Measurements from ENCODE around the gene RARA.

The RARA gene

DNA sequence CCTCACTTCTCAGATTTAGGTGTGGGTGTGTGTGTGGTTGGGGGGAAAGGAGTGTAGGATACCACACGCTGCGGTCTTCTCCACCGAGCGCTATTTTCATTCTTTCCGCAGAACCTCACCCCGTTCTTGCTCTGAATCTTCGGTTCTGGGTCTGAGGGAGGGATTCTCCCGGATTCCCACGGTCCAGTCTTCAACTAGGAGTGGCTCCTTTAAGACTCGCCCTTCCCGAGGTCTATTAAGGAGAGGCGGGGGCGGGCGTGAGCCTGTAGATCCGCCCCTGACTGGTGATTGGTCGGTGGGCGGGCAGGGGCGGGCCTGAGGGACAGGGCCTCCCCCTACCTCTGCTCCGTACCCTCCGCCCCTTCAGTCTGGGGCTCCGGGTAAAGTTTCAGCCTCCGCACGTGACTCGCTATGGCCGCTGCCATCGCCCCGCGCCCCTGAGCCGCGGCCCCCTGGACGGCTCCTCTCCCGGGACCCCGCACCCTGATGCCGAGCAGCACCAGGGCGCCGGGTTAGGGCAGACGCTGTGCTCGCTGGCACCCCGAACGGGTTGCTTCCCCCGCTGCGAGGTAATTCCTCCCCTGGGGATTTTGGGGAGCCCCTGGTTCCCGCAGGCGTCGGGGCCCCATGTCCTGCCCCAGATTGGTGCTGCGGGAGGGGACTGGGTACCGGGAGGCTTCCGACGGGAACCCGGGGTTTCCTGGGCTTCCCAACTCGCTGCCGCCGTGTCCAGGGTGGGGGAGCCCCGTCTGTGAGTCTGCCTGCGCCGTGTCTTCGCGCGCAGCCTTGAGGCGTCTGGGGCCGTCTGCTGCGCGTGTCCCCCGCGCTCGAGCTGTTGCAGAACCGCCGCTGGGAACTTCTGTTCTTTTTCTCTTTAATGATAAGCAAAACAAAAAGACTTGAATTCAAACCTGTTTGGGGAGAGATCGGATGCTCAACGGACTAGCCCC, 9.2 kb downstream of the RARA start:
- peaks cover 70% of the 10 kb centered on the region for H3K4me1 ChIP-seq (ENCODE audit: control insufficient read depth, insufficient read depth, low read length)
- no peaks in the 10 kb centered on the region for H3K9me3 ChIP-seq (ENCODE audit: control insufficient read depth, low read length)

DNA sequence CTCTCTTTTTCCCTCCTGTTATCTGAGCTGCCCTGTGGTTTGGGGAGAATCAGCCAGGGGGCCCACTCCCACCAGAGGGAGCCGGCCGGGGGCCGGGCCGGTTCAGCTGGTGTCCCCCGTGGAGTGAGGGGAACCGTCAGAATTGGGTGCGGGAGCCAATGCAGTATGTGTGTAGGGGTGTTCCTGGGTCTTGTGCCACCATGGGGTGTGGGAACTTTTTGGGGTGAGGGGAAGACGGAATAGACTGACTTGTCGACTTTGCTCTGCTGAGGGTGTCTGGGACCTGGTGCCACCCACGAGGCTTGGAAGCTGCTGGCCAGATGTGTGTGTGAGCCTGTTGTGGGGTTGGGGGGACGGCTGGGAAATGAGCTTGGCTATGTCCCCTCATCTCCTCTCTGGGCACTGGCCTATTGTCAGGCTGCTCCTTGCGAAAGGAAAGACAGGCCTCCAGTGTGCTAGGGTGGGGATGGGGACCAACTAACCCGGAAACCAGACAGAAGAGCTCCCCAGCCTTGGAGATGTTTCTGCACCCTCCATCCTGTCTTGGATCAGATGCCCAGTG, 9.9 kb downstream of the RARA start:
- Histone ChIP-seq H3K36me3 (ENCODE audit: control insufficient read depth, insufficient read depth, low read length, severe bottlenecking) (no peaks in the 10 kb centered on the region), H3K9me3 (ENCODE audit: control insufficient read depth, low read length) (no peaks in the 10 kb centered on the region), H3K27me3 (replicated peaks; ENCODE audit: control insufficient read depth, insufficient read depth, low read length) (no peaks in the 10 kb centered on the region), H3K4me3 (ENCODE audit: low read length) (peak overlapping the region; percentile 94), H3K4me1 (ENCODE audit: control insufficient read depth, insufficient read depth, low read length) (peaks cover 68% of the 10 kb centered on the region), H3K9ac (ENCODE audit: low read length) (peak overlapping the region; percentile 91)
- DNase-seq (ENCODE audit: low read depth) = no peak

More for the DNA sequence above, 9.2 kb downstream of the RARA start:
- Histone ChIP-seq H3K27me3 (replicated peaks; ENCODE audit: control insufficient read depth, insufficient read depth, low read length) (no peaks in the 10 kb centered on the region), H3K4me3 (ENCODE audit: low read length) (peak overlapping the region; percentile 94), H3K36me3 (ENCODE audit: control insufficient read depth, insufficient read depth, low read length, severe bottlenecking) (no peaks in the 10 kb centered on the region), H3K9ac (ENCODE audit: low read length) (peak overlapping the region; percentile 91)
- DNase-seq (ENCODE audit: low read depth) = peak; percentile 99

DNA sequence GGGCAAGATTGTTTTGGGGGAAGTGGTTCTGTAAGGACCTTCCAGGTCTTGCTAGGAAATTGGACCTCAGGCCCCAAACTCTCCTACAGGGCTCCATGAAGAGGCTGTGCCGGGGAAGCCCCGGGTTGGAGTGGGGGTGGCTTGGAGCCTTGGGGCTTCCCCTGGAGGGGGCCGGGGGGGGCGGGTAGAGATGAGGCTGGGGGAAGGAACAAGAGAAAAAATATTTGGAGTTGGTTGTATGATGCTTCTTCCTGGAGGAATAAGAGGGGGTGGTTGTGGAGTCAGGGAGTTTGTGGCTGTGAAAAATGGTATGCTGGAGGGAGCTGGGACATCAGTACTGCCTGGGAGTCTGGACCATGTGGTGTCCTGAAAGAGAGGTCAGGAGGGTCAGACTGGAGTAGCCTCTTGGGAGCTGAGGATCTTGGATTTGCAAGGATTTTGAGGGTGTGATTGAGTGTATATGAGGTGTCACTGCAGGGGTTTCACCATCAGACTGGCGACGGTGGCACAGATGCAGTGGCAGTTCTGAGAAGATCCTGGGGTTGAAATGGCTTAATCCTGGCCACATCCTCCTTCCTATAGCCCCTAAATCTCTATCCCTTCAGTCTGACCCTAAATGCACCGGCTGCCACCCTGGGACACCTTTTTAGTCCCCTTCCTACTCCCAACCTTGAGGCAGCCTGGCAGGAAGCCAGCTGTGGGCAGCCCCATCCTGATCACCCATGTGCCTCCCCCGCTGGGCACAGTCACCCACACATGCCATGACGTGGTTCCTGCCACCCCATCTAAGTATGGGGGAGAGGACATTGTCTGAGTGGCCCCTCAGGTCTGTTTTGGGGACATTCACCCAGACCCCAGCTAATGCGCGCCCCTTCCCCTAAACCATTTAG, 10.9 kb downstream of the RARA start:
- Histone ChIP-seq H3K9me3 (ENCODE audit: control insufficient read depth, low read length) (no peaks in the 10 kb centered on the region), H3K9ac (ENCODE audit: low read length) (peak overlapping the region; percentile 91), H3K36me3 (ENCODE audit: control insufficient read depth, insufficient read depth, low read length, severe bottlenecking) (no peaks in the 10 kb centered on the region), H3K4me1 (ENCODE audit: control insufficient read depth, insufficient read depth, low read length) (peaks cover 70% of the 10 kb centered on the region), H3K4me3 (ENCODE audit: low read length) (peak overlapping the region; percentile 94), H3K27me3 (replicated peaks; ENCODE audit: control insufficient read depth, insufficient read depth, low read length) (no peaks in the 10 kb centered on the region)
- DNase-seq (ENCODE audit: low read depth) = no peak

DNA sequence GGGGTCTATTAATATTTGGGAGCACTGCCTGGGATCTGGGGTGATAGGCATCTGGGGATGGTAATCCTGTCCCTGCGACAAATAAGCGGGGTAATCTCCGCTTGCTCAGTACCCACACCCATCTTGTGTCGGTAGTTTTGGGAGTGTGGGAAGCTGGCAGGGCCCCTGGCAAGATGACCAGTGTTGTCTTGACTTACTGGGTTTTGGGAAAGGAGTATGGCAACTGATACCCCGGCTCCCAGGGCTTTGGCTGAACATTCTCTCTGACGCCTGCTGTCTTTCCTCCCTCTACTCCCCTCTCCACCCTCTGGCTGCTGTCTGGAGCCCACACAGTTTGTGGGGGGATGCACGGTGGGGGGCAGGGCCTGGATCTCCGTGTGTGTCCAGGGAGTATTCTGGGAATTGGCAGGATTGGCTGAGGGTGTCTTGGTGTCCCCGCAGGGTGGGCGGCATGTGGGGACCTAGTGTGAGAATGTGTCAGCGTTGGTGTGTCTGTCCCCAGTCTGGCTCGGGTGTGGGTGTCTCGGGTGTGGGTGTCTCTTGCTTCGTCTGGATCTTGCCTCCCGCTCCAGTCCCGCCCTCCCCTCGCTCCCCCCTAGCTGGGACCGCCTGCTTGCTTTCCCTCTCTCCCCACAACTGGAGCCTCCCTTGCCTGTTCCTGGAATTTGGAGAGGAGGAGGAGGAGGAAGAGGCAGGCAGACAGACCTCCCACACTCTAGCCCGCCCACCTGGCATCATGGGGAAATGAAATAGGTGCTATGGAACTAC, 12.0 kb downstream of the RARA start:
- Histone ChIP-seq H3K4me3 (ENCODE audit: low read length) (peak overlapping the region; percentile 94), H3K4me1 (ENCODE audit: control insufficient read depth, insufficient read depth, low read length) (peaks cover 76% of the 10 kb centered on the region)
- no peak for DNase-seq (ENCODE audit: low read depth)

DNA sequence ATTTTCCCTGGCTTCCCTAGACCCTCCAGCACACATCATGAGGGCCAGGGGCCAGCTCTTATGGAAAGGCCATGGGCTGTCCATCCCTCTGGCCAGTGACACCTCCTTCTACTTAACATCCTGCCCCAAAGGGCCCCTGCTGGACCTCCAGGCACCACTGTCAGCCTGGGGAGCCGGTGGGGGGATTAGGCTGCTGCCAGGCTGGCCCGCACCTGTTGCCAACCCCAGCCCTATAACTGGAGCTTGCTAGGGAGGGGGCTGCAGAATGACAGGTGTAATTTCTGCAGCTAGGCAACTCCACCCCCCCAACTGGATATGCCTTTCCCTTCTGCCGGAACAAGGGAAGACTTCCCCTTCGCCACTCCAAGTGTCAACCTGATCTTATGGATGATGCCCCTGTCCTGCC, 12.5 kb downstream of the RARA start:
- Histone ChIP-seq H3K9ac (ENCODE audit: low read length) (peak overlapping the region; percentile 91), H3K27me3 (replicated peaks; ENCODE audit: control insufficient read depth, insufficient read depth, low read length) (no peaks in the 10 kb centered on the region), H3K4me3 (ENCODE audit: low read length) (peak overlapping the region; percentile 71), H3K36me3 (ENCODE audit: control insufficient read depth, insufficient read depth, low read length, severe bottlenecking) (no peaks in the 10 kb centered on the region), H3K4me1 (ENCODE audit: control insufficient read depth, insufficient read depth, low read length) (peaks cover 76% of the 10 kb centered on the region), H3K9me3 (ENCODE audit: control insufficient read depth, low read length) (no peaks in the 10 kb centered on the region)
- DNase-seq (ENCODE audit: low read depth) = no peak

More for the DNA sequence above, 12.0 kb downstream of the RARA start:
- H3K27me3 ChIP-seq (replicated peaks; ENCODE audit: control insufficient read depth, insufficient read depth, low read length) = no peaks in the 10 kb centered on the region
- H3K9ac ChIP-seq (ENCODE audit: low read length) = peak overlapping the region; percentile 91
- no peaks in the 10 kb centered on the region for H3K36me3 ChIP-seq (ENCODE audit: control insufficient read depth, insufficient read depth, low read length, severe bottlenecking)
- H3K9me3 ChIP-seq (ENCODE audit: control insufficient read depth, low read length) = no peaks in the 10 kb centered on the region

DNA sequence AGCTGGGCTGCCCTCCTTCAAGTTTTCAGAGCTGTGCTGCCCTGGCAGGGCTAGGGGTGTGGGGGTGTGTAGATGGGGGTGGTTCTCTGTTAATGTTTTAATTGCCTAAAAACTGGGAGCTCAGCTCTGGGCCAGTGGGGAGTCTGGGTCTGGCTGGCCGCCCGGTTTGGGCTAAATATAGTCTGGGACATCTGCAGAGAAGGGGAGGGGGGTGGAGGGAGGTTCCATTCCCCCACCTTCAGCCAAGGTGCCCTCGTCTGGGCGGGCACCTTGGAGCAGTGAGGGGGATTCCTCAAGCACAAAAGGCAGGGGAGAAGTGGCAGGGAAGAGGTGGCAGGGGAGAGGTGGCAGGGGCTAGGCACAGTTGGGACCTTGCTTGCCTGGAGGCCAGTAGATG, 13.0 kb downstream of the RARA start:
- no peaks in the 10 kb centered on the region for H3K36me3 ChIP-seq (ENCODE audit: control insufficient read depth, insufficient read depth, low read length, severe bottlenecking)
- no peaks in the 10 kb centered on the region for H3K27me3 ChIP-seq (replicated peaks; ENCODE audit: control insufficient read depth, insufficient read depth, low read length)
- peak overlapping the region; percentile 91 for H3K9ac ChIP-seq (ENCODE audit: low read length)
- no peak for DNase-seq (ENCODE audit: low read depth)
- no peaks in the 10 kb centered on the region for H3K9me3 ChIP-seq (ENCODE audit: control insufficient read depth, low read length)
- H3K4me3 ChIP-seq (ENCODE audit: low read length) = peak overlapping the region; percentile 71
- H3K4me1 ChIP-seq (ENCODE audit: control insufficient read depth, insufficient read depth, low read length) = peaks cover 76% of the 10 kb centered on the region

DNA sequence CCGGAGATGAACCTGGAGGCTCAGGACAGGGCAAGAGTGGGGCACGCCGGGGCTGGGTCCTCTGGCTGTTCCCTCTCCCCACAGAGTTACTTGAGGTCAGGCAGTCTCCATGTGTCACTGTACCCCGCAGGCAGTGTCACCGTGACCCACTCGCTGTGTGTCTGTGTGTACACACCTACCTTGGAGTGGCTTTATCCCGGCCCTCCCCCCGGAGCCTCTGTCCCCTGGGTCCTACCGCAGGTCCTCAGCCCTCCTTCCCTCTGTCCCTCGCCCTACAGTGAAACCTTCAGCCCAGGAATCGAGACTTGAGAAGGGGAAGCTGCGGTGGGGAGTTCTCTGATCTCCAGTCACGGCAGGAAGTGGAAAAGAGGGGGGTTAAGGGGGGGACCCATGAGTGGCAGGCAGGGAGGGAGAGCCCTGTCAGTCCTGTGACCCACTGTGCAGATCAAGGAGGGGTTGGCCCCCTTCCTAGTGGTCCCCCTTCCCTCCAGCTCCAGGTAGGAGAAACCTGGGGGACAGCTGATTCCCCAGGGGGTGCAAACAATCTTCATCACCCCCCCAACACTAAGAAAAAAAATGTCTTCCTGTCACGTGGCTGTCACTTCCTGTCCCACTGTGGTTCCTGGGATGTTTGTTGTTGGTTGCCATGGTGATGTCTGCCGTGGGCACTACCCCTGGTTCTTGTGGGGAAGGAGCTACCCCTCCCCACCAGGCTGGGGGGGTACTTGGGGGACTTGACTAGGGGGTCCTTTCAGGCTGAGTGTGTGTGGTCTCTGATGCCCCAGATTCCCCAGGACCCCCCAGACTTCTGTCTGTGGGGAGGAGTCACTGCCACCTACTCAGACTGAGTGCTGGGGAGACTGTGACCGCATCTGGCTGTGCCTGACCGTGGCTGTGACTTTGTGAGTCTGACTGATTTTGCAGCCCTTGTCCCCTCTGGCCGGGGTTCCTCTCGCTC, 13.7 kb downstream of the RARA start:
- Histone ChIP-seq H3K9ac (ENCODE audit: low read length) (peak overlapping the region; percentile 91), H3K4me1 (ENCODE audit: control insufficient read depth, insufficient read depth, low read length) (peaks cover 76% of the 10 kb centered on the region), H3K9me3 (ENCODE audit: control insufficient read depth, low read length) (no peaks in the 10 kb centered on the region), H3K36me3 (ENCODE audit: control insufficient read depth, insufficient read depth, low read length, severe bottlenecking) (no peaks in the 10 kb centered on the region), H3K4me3 (ENCODE audit: low read length) (peak overlapping the region; percentile 71), H3K27me3 (replicated peaks; ENCODE audit: control insufficient read depth, insufficient read depth, low read length) (no peaks in the 10 kb centered on the region)
- peak; percentile 67 for DNase-seq (ENCODE audit: low read depth)

DNA sequence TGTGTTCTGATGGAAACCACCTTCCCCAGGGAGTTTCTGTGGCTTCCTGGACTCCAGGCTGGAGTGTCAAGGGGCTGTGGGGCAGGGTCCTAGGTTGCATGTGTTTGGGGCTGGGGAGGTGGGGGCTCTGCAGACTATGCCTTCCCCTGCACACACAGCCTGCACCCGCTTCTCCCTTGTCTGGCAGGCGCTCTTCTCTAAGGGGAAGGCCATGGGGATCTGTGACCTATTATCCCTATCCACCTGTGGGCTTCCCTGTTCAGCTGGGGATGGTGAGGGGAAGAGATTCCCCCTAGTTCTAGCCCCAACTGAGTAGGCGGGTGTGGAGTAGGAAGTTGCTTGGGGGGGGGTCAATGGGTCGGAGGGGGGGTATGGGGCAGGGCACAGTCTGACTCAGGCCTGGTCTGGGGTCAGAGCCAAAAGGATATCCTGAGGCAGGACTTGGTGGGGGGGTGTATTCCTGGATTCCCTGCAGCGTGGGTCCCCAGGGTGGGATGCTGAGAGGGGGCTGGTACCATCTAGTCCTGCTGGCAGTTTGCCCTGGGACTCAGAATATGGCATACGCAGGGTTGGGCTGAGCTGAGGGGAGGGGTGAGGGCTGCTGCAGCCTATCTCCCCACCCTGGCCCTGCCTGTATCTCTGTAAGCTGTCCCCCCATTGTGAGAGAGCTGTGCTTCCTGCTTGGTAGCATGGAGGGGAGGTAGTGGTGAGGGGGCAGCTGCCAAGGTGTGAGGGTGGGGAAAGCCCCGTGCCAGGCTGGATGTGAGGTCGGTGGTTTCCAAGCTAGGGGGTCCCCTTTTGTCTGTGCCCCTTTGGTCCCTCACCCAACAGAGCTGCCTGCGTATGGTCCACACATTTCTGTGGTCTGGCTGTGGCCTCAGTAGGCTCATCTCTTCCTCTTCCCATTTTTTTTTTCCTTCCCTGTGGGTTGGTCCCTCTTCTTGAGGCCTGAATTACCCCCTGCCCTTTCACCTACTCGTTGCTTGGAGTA, 14.7 kb downstream of the RARA start:
- H3K4me3 ChIP-seq (ENCODE audit: low read length) = peak overlapping the region; percentile 71
- no peaks in the 10 kb centered on the region for H3K36me3 ChIP-seq (ENCODE audit: control insufficient read depth, insufficient read depth, low read length, severe bottlenecking)
- H3K9ac ChIP-seq (ENCODE audit: low read length) = peak overlapping the region; percentile 91
- no peak for DNase-seq (ENCODE audit: low read depth)
- H3K4me1 ChIP-seq (ENCODE audit: control insufficient read depth, insufficient read depth, low read length) = peaks cover 84% of the 10 kb centered on the region
- H3K9me3 ChIP-seq (ENCODE audit: control insufficient read depth, low read length) = no peaks in the 10 kb centered on the region
- H3K27me3 ChIP-seq (replicated peaks; ENCODE audit: control insufficient read depth, insufficient read depth, low read length) = no peaks in the 10 kb centered on the region

Measured in adipocyte (in vitro differentiated cells).